ENCODE results near the gene DLL1. TPM values are rescaled to one million over a fixed set of nuclear protein-coding genes. Genes with fewer than 3 reads are reported as not detected.

Gene DLL1
- total RNA-seq, 1 experiment from 2014 or later: 0.84 TPM

- H3F3A ChIP-seq (ENCODE audit: low read length, unreplicated experiment): no peaks in the 10 kb centered on the region
- no peak overlapping the region for H2AFZ ChIP-seq (ENCODE audit: low read length)
- ChIA-PET CTCF (no interaction called here), POLR2A (ENCODE audit: unreplicated experiment) (no interaction called here)
- H3K4me1 ChIP-seq (ENCODE audit: insufficient read depth, low read length): peaks cover 3% of the 10 kb centered on the region; the same call in 1 of the 2 replicates
- no peak overlapping the region for H3K27ac ChIP-seq (ENCODE audit: low read length)
- no peak for TF ChIP-seq EZH2 (IDR thresholded peaks at IDR 0.05; ENCODE audit: low read length, unreplicated experiment)
- TF ChIP-seq EZH2phosphoT487 (IDR thresholded peaks at IDR 0.05; ENCODE audit: borderline replicate concordance, low read length): no peak
- no peak for TF ChIP-seq CTCF (conservative IDR thresholded peaks at IDR 0.05; ENCODE audit: low read depth, low read length)
- H3K4me2 ChIP-seq (ENCODE audit: low read length): no peak overlapping the region
- ATAC-seq (no peak), DNase-seq (no peak)
- no peaks in the 10 kb centered on the region for H3K79me2 ChIP-seq (ENCODE audit: low read length)
- H3K36me3 ChIP-seq (ENCODE audit: low read depth, low read length): no peaks in the 10 kb centered on the region
- no peaks in the 10 kb centered on the region for H3K9me3 ChIP-seq (ENCODE audit: low read length)
- no peaks in the 10 kb centered on the region for H4K20me1 ChIP-seq (ENCODE audit: low read length)
- no peaks in the 10 kb centered on the region for H3K27me3 ChIP-seq (ENCODE audit: low read length)
- no peak overlapping the region for H3K9ac ChIP-seq (ENCODE audit: low read length)
- no peaks in the 10 kb centered on the region for H3K9me2 ChIP-seq (replicated peaks; ENCODE audit: low read length)
- no TSS peak for BruUV-seq (replicated peaks)
- intact Hi-C loops (cut with micrococcal nuclease): no loop called here
- H3K4me3 ChIP-seq (ENCODE audit: low read length): no peak overlapping the region
Measured at GRCh38 chr6:170255426-170256125, 35.3 kb downstream of the DLL1 start.

GRCh38 chr6:170254315-170255213, 36.3 kb downstream of the DLL1 start:
- Histone ChIP-seq H4K20me1 (ENCODE audit: low read length) (no peaks in the 10 kb centered on the region), H3K4me3 (ENCODE audit: low read length) (no peak overlapping the region), H3K9me2 (replicated peaks; ENCODE audit: low read length) (no peaks in the 10 kb centered on the region), H3K27ac (ENCODE audit: low read length) (no peak overlapping the region), H3F3A (ENCODE audit: low read length, unreplicated experiment) (no peaks in the 10 kb centered on the region), H3K4me1 (ENCODE audit: insufficient read depth, low read length) (peaks cover 4% of the 10 kb centered on the region; the same call in 1 of the 2 replicates), H3K36me3 (ENCODE audit: low read depth, low read length) (no peaks in the 10 kb centered on the region), H3K9me3 (ENCODE audit: low read length) (no peaks in the 10 kb centered on the region), H3K27me3 (ENCODE audit: low read length) (no peaks in the 10 kb centered on the region), H3K79me2 (ENCODE audit: low read length) (no peaks in the 10 kb centered on the region), H3K4me2 (ENCODE audit: low read length) (no peak overlapping the region), H2AFZ (ENCODE audit: low read length) (no peak overlapping the region), H3K9ac (ENCODE audit: low read length) (no peak overlapping the region)
- no peak for DNase-seq
- no TSS peak for BruUV-seq (replicated peaks)
- ChIA-PET CTCF (no interaction called here), POLR2A (ENCODE audit: unreplicated experiment) (no interaction called here)
- no peak for ATAC-seq
- intact Hi-C loops (cut with micrococcal nuclease): no loop called here
- TF ChIP-seq EZH2phosphoT487 (IDR thresholded peaks at IDR 0.05; ENCODE audit: borderline replicate concordance, low read length): no peak
- TF ChIP-seq EZH2 (IDR thresholded peaks at IDR 0.05; ENCODE audit: low read length, unreplicated experiment): no peak

GRCh38 chr6:170253910-170254269, 37.0 kb downstream of the DLL1 start:
- CTCF ChIA-PET: no interaction called here
- Histone ChIP-seq H3K79me2 (ENCODE audit: low read length) (no peaks in the 10 kb centered on the region), H4K20me1 (ENCODE audit: low read length) (no peaks in the 10 kb centered on the region), H2AFZ (ENCODE audit: low read length) (no peak overlapping the region), H3K4me2 (ENCODE audit: low read length) (no peak overlapping the region), H3F3A (ENCODE audit: low read length, unreplicated experiment) (no peaks in the 10 kb centered on the region), H3K27me3 (ENCODE audit: low read length) (no peaks in the 10 kb centered on the region), H3K9me2 (replicated peaks; ENCODE audit: low read length) (no peaks in the 10 kb centered on the region), H3K27ac (ENCODE audit: low read length) (no peak overlapping the region), H3K4me3 (ENCODE audit: low read length) (no peak overlapping the region), H3K36me3 (ENCODE audit: low read depth, low read length) (no peaks in the 10 kb centered on the region), H3K9me3 (ENCODE audit: low read length) (no peaks in the 10 kb centered on the region), H3K4me1 (ENCODE audit: insufficient read depth, low read length) (peaks cover 4% of the 10 kb centered on the region; the same call in 1 of the 2 replicates), H3K9ac (ENCODE audit: low read length) (no peak overlapping the region)
- ATAC-seq (no peak), DNase-seq (no peak)
- POLR2A ChIA-PET (ENCODE audit: unreplicated experiment): no interaction called here
- no peak for TF ChIP-seq CTCF (conservative IDR thresholded peaks at IDR 0.05; ENCODE audit: low read depth, low read length)
- no peak for TF ChIP-seq EZH2phosphoT487 (IDR thresholded peaks at IDR 0.05; ENCODE audit: borderline replicate concordance, low read length)
- no peak for TF ChIP-seq EZH2 (IDR thresholded peaks at IDR 0.05; ENCODE audit: low read length, unreplicated experiment)
- no TSS peak for BruUV-seq (replicated peaks)
- intact Hi-C loops (cut with micrococcal nuclease): no loop called here
